ENCODE data around the gene OSBPL6. TPM values are rescaled to one million over a fixed set of nuclear protein-coding genes. Genes with fewer than 3 reads are reported as not detected.
A peak's percentile ranks its signal among the peaks of the same experiment; 100 is the strongest.

The OSBPL6 gene
- total RNA-seq, 1 experiment from 2014 or later, result 4.6 TPM

GRCh38 chr2:178306352-178307073 is 112.2 kb downstream of the OSBPL6 start:
- no peak overlapping the region for H3K4ac ChIP-seq (ENCODE audit: low read depth, low read length)
- Mint-ChIP-seq H3K9me3 (no peaks in the 10 kb centered on the region; a peak in 1 of 5 replicates), H3K4me3 (no peak overlapping the region), H3K27ac (no peak overlapping the region), H3K27me3 (ENCODE audit: low read depth) (no peaks in the 10 kb centered on the region), H3K4me1 (peaks cover 3 to 7% of the 10 kb centered on the region in 2 experiments; a peak in 1 of 4 replicates), H3K36me3 (ENCODE audit: insufficient read depth in 1 of 3, low read depth in 3 of 3) (no peaks in the 10 kb centered on the region)
- no peak overlapping the region for H2BK120ac ChIP-seq (ENCODE audit: low read depth, low read length, poor library complexity, severe bottlenecking)
- TF ChIP-seq CTCF (conservative IDR thresholded peaks at IDR 0.05), result peak; percentile 79
- H2BK5ac ChIP-seq (ENCODE audit: insufficient read length, low read length), result no peak overlapping the region
- no peaks in the 10 kb centered on the region for H3K79me1 ChIP-seq (ENCODE audit: insufficient read depth, low read depth, low read length, poor library complexity, severe bottlenecking)
- no CpG with 5 or more reads among the region's 8 CpGs for WGBS (ENCODE audit: extremely low coverage, insufficient read length, low lambda C conversion rate)
- H3T11ph ChIP-seq (ENCODE audit: low read length), result no peak overlapping the region
- no peak overlapping the region for H3K14ac ChIP-seq (ENCODE audit: insufficient read depth, low read length)
- DNase-seq, result peak; percentile 69
- no peak overlapping the region for H2BK12ac ChIP-seq (ENCODE audit: insufficient read length, low read depth, low read length)
- no peak overlapping the region for H3K4me2 ChIP-seq (ENCODE audit: insufficient read depth, insufficient read length, low read length)
- no peak overlapping the region for H4K8ac ChIP-seq (replicated peaks; ENCODE audit: insufficient read length, low read depth, low read length)
- no peak overlapping the region for H2AFZ ChIP-seq (ENCODE audit: low read length)
- H4K5ac ChIP-seq (ENCODE audit: insufficient read length, low read depth, low read length), result no peak overlapping the region
- H3K4me1 ChIP-seq (ENCODE audit: insufficient read depth, low read length), result no peaks in the 10 kb centered on the region
- no peaks in the 10 kb centered on the region for H3K23me2 ChIP-seq (ENCODE audit: insufficient read length, low read depth, low read length, poor library complexity, severe bottlenecking)
- no peaks in the 10 kb centered on the region for H4K20me1 ChIP-seq (ENCODE audit: control insufficient read depth, insufficient read depth, insufficient read length)
- no peaks in the 10 kb centered on the region for H3K9me3 ChIP-seq (ENCODE audit: control insufficient read depth, low read depth, low read length)
- H3K18ac ChIP-seq (ENCODE audit: insufficient read length, low read depth, low read length), result no peak overlapping the region
- no peaks in the 10 kb centered on the region for H3K27me3 ChIP-seq (ENCODE audit: insufficient read depth, low read length)
- no peak overlapping the region for H3K23ac ChIP-seq (ENCODE audit: insufficient read length, low read depth, low read length)
- H3K79me2 ChIP-seq (ENCODE audit: insufficient read depth, low read length), result no peaks in the 10 kb centered on the region
- no peak overlapping the region for H4K91ac ChIP-seq (ENCODE audit: insufficient read length, low read depth, low read length)
- H3K56ac ChIP-seq (ENCODE audit: insufficient read length, low read depth, low read length), result no peak overlapping the region
- H2BK20ac ChIP-seq (ENCODE audit: low read depth, low read length, poor library complexity, severe bottlenecking), result no peak overlapping the region
- H3K27ac ChIP-seq (ENCODE audit: insufficient read length, low read depth, low read length), result no peak overlapping the region
- no peak overlapping the region for H3K9ac ChIP-seq (ENCODE audit: extremely low read depth, insufficient read length, low read length)
- H2AK5ac ChIP-seq (ENCODE audit: insufficient read length, low read length), result no peak overlapping the region
- H2BK15ac ChIP-seq (ENCODE audit: low read depth, low read length), result no peak overlapping the region

Data from H9 (cell line).